HepG2 (cell line): ENCODE measurements around the gene PRKCB. TPM values are rescaled to one million over a fixed set of nuclear protein-coding genes. Genes with fewer than 3 reads are reported as not detected.
A peak's percentile ranks its signal among the peaks of the same experiment; 100 is the strongest.
"Not testable (repeated sequence)": the region's sequence is repeated elsewhere in the genome, so short reads cannot be mapped to it uniquely, and the experiment has no call there.

Experiments
- ATAC-seq: fragments of 200-7000 bp; cut with Tn5 transposase; 3 replicates; pipeline ENCODE4 v1.9.1; 2020; ENCODE audit warnings: mild to moderate bottlenecking, moderate library complexity
- BruUV-seq: library from RNA; stranded (reverse); fragments of 400-500 nt; replicated peaks from 2 replicates; lab custom pipeline; 2021; lab: Mats Ljungman, UMichigan
- CTCF ChIA-PET: fragments of 300-600 bp; formaldehyde crosslinking; extraction: SDS; loops from one replicate; lab custom pipeline; 2021; ENCODE audit warnings: low total read pairs, inconsistent platforms, low intra/inter-chr PET ratio; lab: Yijun Ruan, JAX
- POLR2A ChIA-PET: fragments of 350-600 bp; sonication (Branson Sonifier 250); formaldehyde crosslinking; loops from one replicate; lab custom pipeline; 2020; ENCODE audit warnings: antibody characterized with exemption, inconsistent platforms; lab: Yijun Ruan, JAX
- DNase-seq: peaks from one replicate; pipeline ENCODE4 v3.0.0-alpha.2; 2015; ENCODE audit warnings: low spot score
- FAIRE-seq: peaks from 3 replicates; lab custom pipeline; 2011; peaks lifted over from hg19 to GRCh38; lab: Jason Lieb, UNC
- H2AFZ ChIP-seq: one replicate; pipeline ENCODE4 v1.6.1; 2011; ENCODE audit warnings: low read length, inconsistent platforms
- H3K27ac ChIP-seq: fragments of 300-600 bp; 3 replicates; pipeline ENCODE4 v1.8.0; 2011; ENCODE audit warnings: mixed run types, mild to moderate bottlenecking, mixed read lengths, low read length, inconsistent platforms; ENCODE audit not compliant: insufficient read depth; ENCODE audit errors: extremely low read length
- H3K27me3 ChIP-seq, 2 experiments: fragments of 200-600 bp in 1 of 2; 2 replicates in 1 of 2; 3 replicates in 1 of 2; pipeline versions ENCODE4 v1.6.0 to v1.8.0; 2011; ENCODE audit warnings: low read length in 2 of 2, mild to moderate bottlenecking in 2 of 2, moderate library complexity in 2 of 2, inconsistent platforms in 1 of 2; ENCODE audit not compliant: insufficient read depth in 2 of 2, control insufficient read depth in 1 of 2
- H3K36me3 ChIP-seq, 2 experiments: fragments of 200-600 bp in 1 of 2; replicated peaks in 1 of 2; 2 replicates in 1 of 2; 3 replicates in 1 of 2; pipeline versions ENCODE4 v1.5.1 to v1.8.0; 2011; ENCODE audit warnings: low read length in 2 of 2, inconsistent platforms in 1 of 2; ENCODE audit not compliant: insufficient read depth in 2 of 2, control insufficient read depth in 1 of 2
- H3K4me1 ChIP-seq: 2 replicates; pipeline ENCODE4 v1.5.1; 2012; ENCODE audit warnings: low read length, inconsistent platforms; ENCODE audit not compliant: insufficient read depth
- H3K4me2 ChIP-seq: 2 replicates; pipeline ENCODE4 v1.6.0; 2011; ENCODE audit warnings: low read depth, low read length, inconsistent platforms
- H3K4me3 ChIP-seq, 3 experiments: fragments of 200-600 bp in 1 of 3; sonication (generic), shearing (Covaris generic) in 1 of 3; replicated peaks in 1 of 3; 2 replicates each; pipeline ENCODE4 v1.5.1; 2011 to 2016; ENCODE audit warnings: low read length in 3 of 3, inconsistent platforms in 2 of 3, low read depth in 2 of 3, mild to moderate bottlenecking in 2 of 3, control low read depth in 1 of 3, mixed read lengths in 1 of 3; ENCODE audit not compliant: insufficient read depth in 1 of 3
- H3K79me2 ChIP-seq: one replicate; pipeline ENCODE4 v1.6.1; 2011; ENCODE audit warnings: low read length, inconsistent platforms; ENCODE audit not compliant: insufficient read depth
- H3K9ac ChIP-seq: 2 replicates; pipeline ENCODE4 v1.6.0; 2011; ENCODE audit warnings: mild to moderate bottlenecking, low read depth, low read length, inconsistent platforms; ENCODE audit not compliant: insufficient read depth
- H3K9me3 ChIP-seq: 2 replicates; pipeline ENCODE4 v1.5.1; 2012; ENCODE audit warnings: mild to moderate bottlenecking, low read length
- H4K20me1 ChIP-seq: 2 replicates; pipeline ENCODE4 v1.6.0; 2011; ENCODE audit warnings: inconsistent platforms, mild to moderate bottlenecking, low read length, moderate library complexity; ENCODE audit not compliant: insufficient read depth
- FOXA1 ChIP-seq, 2 experiments: fragments of 450-650 bp in 1 of 2; sonication (generic) in 1 of 2; formaldehyde crosslinking in 1 of 2; IDR thresholded peaks; 2 replicates each; pipeline versions ENCODE4 v1.4.0 to v1.6.1; 2016 to 2020; ENCODE audit warnings: missing genetic modification reagents in 1 of 2
- ZNF768 ChIP-seq: sonication (generic); formaldehyde crosslinking; IDR thresholded peaks from 2 replicates; pipeline ENCODE4 v1.4.0; 2020; ENCODE audit warnings: missing genetic modification reagents
- WGBS: methylation state at CpG from one replicate; pipeline ENCODE4 v1.1.6; 2017; ENCODE audit warnings: low lambda C conversion rate; 5-methylcytosine and 5-hydroxymethylcytosine counted together
- in situ Hi-C: cut with HindIII; loops from 2 replicates; pipeline ENCODE4 v1.10.0; 2017; ENCODE audit warnings: low pct_unique_long_range_greater_than_20kb; ENCODE audit not compliant: extremely low pct_ligation_motif_present
- intact Hi-C: fragments of 100-400 bp; cut with micrococcal nuclease; formaldehyde crosslinking; loops from one replicate; pipeline ENCODE4 v1.10.0; 2022; ENCODE audit not compliant: unreplicated experiment
- polyA plus RNA-seq, 8 experiments: library from polyadenylated mRNA; depleted of rRNA in 3 of 8; stranded (reverse) in 7 of 8; unstranded in 1 of 8; fragments of >200 nt; fragmentation: Illumina TruSeq in 4 of 8; extraction: Trizol in 4 of 8; gene quantifications; 2 replicates each; pipeline versions ENCODE4 v1.2.1 to v1.2.3, GENCODE V29; 2011 to 2016; ENCODE audit warnings: low read depth in 4 of 8, missing spikeins in 1 of 8, mixed read lengths in 1 of 8; ENCODE audit not compliant: insufficient read depth in 1 of 8
- total RNA-seq, 5 experiments: library from RNA; depleted of rRNA; stranded (reverse); fragments of >200 nt; fragmentation: Illumina TruSeq; extraction: Trizol; gene quantifications; 2 replicates each; pipeline ENCODE4 v1.2.3, GENCODE V29; 2016; ENCODE audit warnings: low read depth in 1 of 5
- TF ChIP-seq, protein P1 (sequence below): fragments of 450-650 bp; IDR thresholded peaks from 2 replicates; pipeline ENCODE4 v1.6.1; 2016

PRKCB gene
- total and polyA plus RNA-seq, 2 of the 13 experiments (the other 11 are each of a cell fraction or from before 2014, with no cell fraction given): 0.01 TPM; not detected in 1

DNA sequence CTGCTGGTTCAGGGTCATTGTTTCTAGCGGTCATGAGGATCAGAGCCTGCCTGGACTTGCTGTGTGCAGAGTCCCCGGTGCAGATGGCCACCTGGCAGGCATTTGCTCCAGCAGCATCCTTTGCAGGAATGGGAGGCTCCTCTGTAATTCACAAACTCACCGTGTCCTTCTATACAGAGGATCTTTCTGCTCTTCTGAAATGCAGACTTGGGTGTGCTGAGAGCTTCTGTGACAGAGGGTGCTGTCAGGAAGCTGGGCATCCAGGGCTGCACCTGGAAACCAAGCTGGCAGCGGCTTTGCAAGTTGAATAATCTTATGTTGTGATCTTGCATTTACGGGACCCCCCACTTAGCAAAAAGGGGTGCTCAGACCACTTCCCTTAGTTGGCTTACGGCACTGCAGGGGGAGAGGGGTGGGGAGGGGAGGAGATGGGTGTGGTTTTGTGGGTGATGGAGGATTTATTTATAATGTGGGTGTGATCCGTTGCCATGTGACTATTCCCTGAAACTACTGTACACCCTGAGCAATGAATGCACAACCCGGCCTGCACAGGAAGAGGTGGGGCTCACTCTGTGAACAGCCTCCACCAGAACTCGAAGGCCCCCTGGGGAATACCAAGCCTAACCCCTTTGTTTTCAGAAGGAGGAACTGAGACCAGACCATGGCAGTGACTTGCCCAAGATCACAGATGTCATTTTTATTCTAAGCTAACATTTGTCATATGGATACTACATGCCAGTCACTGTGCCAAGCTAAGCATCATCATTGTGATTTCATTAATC, 178.3 kb downstream of the PRKCB start:
- in situ Hi-C loops: loop anchor here (5.0 kb wide), 1 partner anchor 212 kb away; no protein-coding TSS in a partner anchor
- Histone ChIP-seq H3K4me2 (no peak overlapping the region), H3K79me2 (no peaks in the 10 kb centered on the region), H2AFZ (no peak overlapping the region), H4K20me1 (no peaks in the 10 kb centered on the region; the same call in 1 of the 2 replicates), H3K4me1 (peaks cover 11% of the 10 kb centered on the region; the same call in 1 of the 2 replicates), H3K4me3 (no peak overlapping the region), H3K36me3 (no peaks in the 10 kb centered on the region), H3K27me3 (no peaks in the 10 kb centered on the region; a peak in 2 of 5 replicates), H3K9me3 (no peaks in the 10 kb centered on the region), H3K9ac (no peak overlapping the region), H3K27ac (no peak overlapping the region)
- BruUV-seq: no TSS peak
- CTCF ChIA-PET: interaction anchor here (0.6 kb wide), 1 partner anchor 279 kb away, joined by 4 read pairs; no protein-coding TSS in a partner anchor
- ATAC-seq (no peak), DNase-seq (no peak), FAIRE-seq (no peak)
- 18% methylated on average over 7 of the region's 9 CpGs for WGBS
- TF ChIP-seq, protein P1, sequence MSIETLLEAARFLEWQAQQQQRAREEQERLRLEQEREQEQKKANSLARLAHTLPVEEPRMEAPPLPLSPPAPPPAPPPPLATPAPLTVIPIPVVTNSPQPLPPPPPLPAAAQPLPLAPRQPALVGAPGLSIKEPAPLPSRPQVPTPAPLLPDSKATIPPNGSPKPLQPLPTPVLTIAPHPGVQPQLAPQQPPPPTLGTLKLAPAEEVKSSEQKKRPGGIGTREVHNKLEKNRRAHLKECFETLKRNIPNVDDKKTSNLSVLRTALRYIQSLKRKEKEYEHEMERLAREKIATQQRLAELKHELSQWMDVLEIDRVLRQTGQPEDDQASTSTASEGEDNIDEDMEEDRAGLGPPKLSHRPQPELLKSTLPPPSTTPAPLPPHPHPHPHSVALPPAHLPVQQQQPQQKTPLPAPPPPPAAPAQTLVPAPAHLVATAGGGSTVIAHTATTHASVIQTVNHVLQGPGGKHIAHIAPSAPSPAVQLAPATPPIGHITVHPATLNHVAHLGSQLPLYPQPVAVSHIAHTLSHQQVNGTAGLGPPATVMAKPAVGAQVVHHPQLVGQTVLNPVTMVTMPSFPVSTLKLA: 0 out of 2 replicates have a peak, but pooled peaks have one; percentile 31
- TF ChIP-seq FOXA1 (IDR thresholded peaks at IDR 0.05): no peak
- TF ChIP-seq FOXA1 (CRISPR knock-in tag; IDR thresholded peaks at IDR 0.05): no peak
- POLR2A ChIA-PET: no interaction called here
- intact Hi-C loops: no loop called here

GRCh38 chr16:24014955-24015354, 179.2 kb downstream of the PRKCB start:
- H3K4me2 ChIP-seq, H2AFZ ChIP-seq, ATAC-seq, intact Hi-C loops, H3K4me3 ChIP-seq, BruUV-seq, H4K20me1 ChIP-seq, H3K27me3 ChIP-seq, FAIRE-seq, H3K9me3 ChIP-seq, H3K36me3 ChIP-seq, DNase-seq, CTCF ChIA-PET, POLR2A ChIA-PET, H3K79me2 ChIP-seq, H3K9ac ChIP-seq, H3K27ac ChIP-seq: not testable (repeated sequence)
- peak; percentile 66 for TF ChIP-seq ZNF768 (CRISPR knock-in tag)
- peaks cover 11% of the 10 kb centered on the region; the same call in 1 of the 2 replicates for H3K4me1 ChIP-seq
- in situ Hi-C loops: loop anchor here (5.0 kb wide), 1 partner anchor 213 kb away; no protein-coding TSS in a partner anchor
- 17% methylated on average over 7 of the region's 7 CpGs for WGBS
